Astrocyte (in vitro differentiated cells and primary cell): Measurements from ENCODE around the gene PTPRE.

Source experiments
- CTCF ChIP-seq: IDR thresholded peaks from 2 replicates; pipeline ENCODE4 v1.5.1; 2011; ENCODE audit warnings: low read depth, mild to moderate bottlenecking, inconsistent platforms, low read length, moderate library complexity; ENCODE audit not compliant: insufficient read depth
- EZH2 ChIP-seq: IDR thresholded peaks from 2 replicates; pipeline ENCODE4 v1.6.1; 2012; ENCODE audit warnings: mild to moderate bottlenecking, low read length, inconsistent platforms; ENCODE audit not compliant: insufficient read depth

- no peak for TF ChIP-seq EZH2
- no peak for TF ChIP-seq CTCF
These were observed 173.3 kb downstream of the PTPRE start for GRCh38 chr10:128080231-128080630.
